HG02571 (cell line): ENCODE results near the gene WDR70.
"Not testable (repeated sequence)": the region's sequence is repeated elsewhere in the genome, so short reads cannot be mapped to it uniquely, and the experiment has no call there.

Experiments used
- ATAC-seq: cut with Tn5 transposase; IDR thresholded peaks from one replicate; pipeline ENCODE4 v1.9.1; 2021; ENCODE audit warnings: mild to moderate bottlenecking, moderate library complexity; ENCODE audit not compliant: unreplicated experiment

WDR70 gene

GRCh38 chr5:37511646-37512045, 132.5 kb downstream of the WDR70 start:
- no peak for ATAC-seq

- no peak for ATAC-seq
These were observed 135.8 kb downstream of the WDR70 start for GRCh38 chr5:37514946-37515345.

GRCh38 chr5:37517686-37518085, 138.6 kb downstream of the WDR70 start:
- no peak for ATAC-seq

GRCh38 chr5:37518356-37518755, 139.2 kb downstream of the WDR70 start:
- not testable (repeated sequence) for ATAC-seq

GRCh38 chr5:37519304-37519703, 140.2 kb downstream of the WDR70 start:
- ATAC-seq: no peak

GRCh38 chr5:37519807-37520206, 140.7 kb downstream of the WDR70 start:
- ATAC-seq: no peak

- ATAC-seq: no peak
These were observed 141.7 kb downstream of the WDR70 start for GRCh38 chr5:37520811-37521210.

GRCh38 chr5:37532976-37533740, 154.0 kb downstream of the WDR70 start:
- ATAC-seq: no peak

- ATAC-seq: no peak
These were observed 154.7 kb downstream of the WDR70 start for GRCh38 chr5:37533851-37534250.

GRCh38 chr5:37539459-37539858, 160.3 kb downstream of the WDR70 start:
- ATAC-seq: no peak

- no peak for ATAC-seq
These were observed 164.1 kb downstream of the WDR70 start for GRCh38 chr5:37543216-37543615.

- no peak for ATAC-seq
These were observed 170.3 kb downstream of the WDR70 start for GRCh38 chr5:37549411-37549810.

GRCh38 chr5:37552161-37552560, 173.0 kb downstream of the WDR70 start:
- ATAC-seq: no peak

GRCh38 chr5:37552770-37553719, 173.9 kb downstream of the WDR70 start:
- ATAC-seq: no peak

- ATAC-seq: no peak
These were observed 174.7 kb downstream of the WDR70 start for GRCh38 chr5:37553720-37554404.

- no peak for ATAC-seq
These were observed 175.3 kb downstream of the WDR70 start for GRCh38 chr5:37554405-37554739.

GRCh38 chr5:37554938-37555337, 175.8 kb downstream of the WDR70 start:
- ATAC-seq: no peak

- ATAC-seq: no peak
These were observed 178.7 kb downstream of the WDR70 start for GRCh38 chr5:37557734-37558293.

- no peak for ATAC-seq
These were observed 186.0 kb downstream of the WDR70 start for GRCh38 chr5:37565062-37565670.

- ATAC-seq: no peak
These were observed 188.4 kb downstream of the WDR70 start for GRCh38 chr5:37567566-37567965.
